LNCaP clone FGC (cell line): ENCODE results near the gene AJAP1.

Experiments used
- DNase-seq: peaks from one replicate; pipeline ENCODE4 v3.0.0-alpha.2; 2011; ENCODE audit warnings: low read depth
- H3K4me3 ChIP-seq: 2 replicates; pipeline ENCODE4 v1.5.1; 2011; ENCODE audit warnings: mild to moderate bottlenecking, low read depth, low read length, control low read depth
- CTCF ChIP-seq: IDR thresholded peaks from 2 replicates; pipeline ENCODE4 v1.5.1; 2012; ENCODE audit warnings: mild to moderate bottlenecking; ENCODE audit not compliant: control insufficient read depth, insufficient read depth; ENCODE audit errors: extremely low read depth

AJAP1 gene

GRCh38 chr1:4754816-4755215, 100.4 kb downstream of the AJAP1 start:
- H3K4me3 ChIP-seq, result no peak overlapping the region
- DNase-seq, result no peak
- TF ChIP-seq CTCF, result no peak

GRCh38 chr1:4755301-4755845, 101.0 kb downstream of the AJAP1 start:
- TF ChIP-seq CTCF, result no peak
- no peak overlapping the region for H3K4me3 ChIP-seq
- DNase-seq, result no peak

- DNase-seq, result no peak
- no peak overlapping the region for H3K4me3 ChIP-seq
- no peak for TF ChIP-seq CTCF
Measured at GRCh38 chr1:4755864-4756504, 101.6 kb downstream of the AJAP1 start.

- TF ChIP-seq CTCF, result no peak
- DNase-seq, result no peak
- no peak overlapping the region for H3K4me3 ChIP-seq
Measured at GRCh38 chr1:4756851-4757580, 102.6 kb downstream of the AJAP1 start.

- H3K4me3 ChIP-seq, result no peak overlapping the region
- no peak for DNase-seq
- TF ChIP-seq CTCF, result no peak
Measured at GRCh38 chr1:4759671-4760070, 105.3 kb downstream of the AJAP1 start.

GRCh38 chr1:4760088-4760487, 105.7 kb downstream of the AJAP1 start:
- DNase-seq, result no peak
- H3K4me3 ChIP-seq, result no peak overlapping the region
- no peak for TF ChIP-seq CTCF

GRCh38 chr1:4761324-4761723, 106.9 kb downstream of the AJAP1 start:
- H3K4me3 ChIP-seq, result no peak overlapping the region
- DNase-seq, result no peak
- TF ChIP-seq CTCF, result no peak
